Measurements from ENCODE around the gene EIPR1. TPM values are rescaled to one million over a fixed set of nuclear protein-coding genes. Genes with fewer than 3 reads are reported as not detected.

The EIPR1 gene
- total and polyA plus RNA-seq, 2 of the 13 experiments (the other 11 are each of a cell fraction or from before 2014, with no cell fraction given) = 70.0 to 96.3 TPM

- TF ChIP-seq, protein P1, sequence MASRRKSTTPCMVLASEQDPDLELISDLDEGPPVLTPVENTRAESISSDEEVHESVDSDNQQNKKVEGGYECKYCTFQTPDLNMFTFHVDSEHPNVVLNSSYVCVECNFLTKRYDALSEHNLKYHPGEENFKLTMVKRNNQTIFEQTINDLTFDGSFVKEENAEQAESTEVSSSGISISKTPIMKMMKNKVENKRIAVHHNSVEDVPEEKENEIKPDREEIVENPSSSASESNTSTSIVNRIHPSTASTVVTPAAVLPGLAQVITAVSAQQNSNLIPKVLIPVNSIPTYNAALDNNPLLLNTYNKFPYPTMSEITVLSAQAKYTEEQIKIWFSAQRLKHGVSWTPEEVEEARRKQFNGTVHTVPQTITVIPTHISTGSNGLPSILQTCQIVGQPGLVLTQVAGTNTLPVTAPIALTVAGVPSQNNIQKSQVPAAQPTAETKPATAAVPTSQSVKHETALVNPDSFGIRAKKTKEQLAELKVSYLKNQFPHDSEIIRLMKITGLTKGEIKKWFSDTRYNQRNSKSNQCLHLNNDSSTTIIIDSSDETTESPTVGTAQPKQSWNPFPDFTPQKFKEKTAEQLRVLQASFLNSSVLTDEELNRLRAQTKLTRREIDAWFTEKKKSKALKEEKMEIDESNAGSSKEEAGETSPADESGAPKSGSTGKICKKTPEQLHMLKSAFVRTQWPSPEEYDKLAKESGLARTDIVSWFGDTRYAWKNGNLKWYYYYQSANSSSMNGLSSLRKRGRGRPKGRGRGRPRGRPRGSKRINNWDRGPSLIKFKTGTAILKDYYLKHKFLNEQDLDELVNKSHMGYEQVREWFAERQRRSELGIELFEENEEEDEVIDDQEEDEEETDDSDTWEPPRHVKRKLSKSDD (CRISPR knock-in tag; IDR thresholded peaks at IDR 0.05; ENCODE audit: low read depth) = peak; percentile 73; the same call in 1 of the 2 replicates
- TF ChIP-seq ZNF691 (CRISPR knock-in tag; IDR thresholded peaks at IDR 0.05; ENCODE audit: borderline replicate concordance, low read depth) (no peak), ZNF451 (CRISPR knock-in tag; IDR thresholded peaks at IDR 0.05) (no peak), TSC22D2 (CRISPR knock-in tag; IDR thresholded peaks at IDR 0.05; ENCODE audit: borderline replicate concordance) (peak; percentile 74; the same call in 1 of the 2 replicates), ZNF891 (CRISPR knock-in tag; IDR thresholded peaks at IDR 0.05) (0 out of 2 replicates have a peak, but pooled peaks have one; percentile 37), SNAPC4 (CRISPR knock-in tag; IDR thresholded peaks at IDR 0.05) (no peak), SOX6 (IDR thresholded peaks at IDR 0.05) (no peak), SOX6 (CRISPR knock-in tag; IDR thresholded peaks at IDR 0.05) (peak; percentile 38), SOX13 (IDR thresholded peaks at IDR 0.05) (no peak), SOX13 (CRISPR knock-in tag; conservative IDR thresholded peaks at IDR 0.05 in 1 of 2, IDR thresholded peaks at IDR 0.05 in 1 of 2) (peak in 1 of 2 experiments; percentile 59; a peak in 2 of 4 replicates), KLF11 (CRISPR knock-in tag; IDR thresholded peaks at IDR 0.05) (no peak)
- TF ChIP-seq, protein P2, sequence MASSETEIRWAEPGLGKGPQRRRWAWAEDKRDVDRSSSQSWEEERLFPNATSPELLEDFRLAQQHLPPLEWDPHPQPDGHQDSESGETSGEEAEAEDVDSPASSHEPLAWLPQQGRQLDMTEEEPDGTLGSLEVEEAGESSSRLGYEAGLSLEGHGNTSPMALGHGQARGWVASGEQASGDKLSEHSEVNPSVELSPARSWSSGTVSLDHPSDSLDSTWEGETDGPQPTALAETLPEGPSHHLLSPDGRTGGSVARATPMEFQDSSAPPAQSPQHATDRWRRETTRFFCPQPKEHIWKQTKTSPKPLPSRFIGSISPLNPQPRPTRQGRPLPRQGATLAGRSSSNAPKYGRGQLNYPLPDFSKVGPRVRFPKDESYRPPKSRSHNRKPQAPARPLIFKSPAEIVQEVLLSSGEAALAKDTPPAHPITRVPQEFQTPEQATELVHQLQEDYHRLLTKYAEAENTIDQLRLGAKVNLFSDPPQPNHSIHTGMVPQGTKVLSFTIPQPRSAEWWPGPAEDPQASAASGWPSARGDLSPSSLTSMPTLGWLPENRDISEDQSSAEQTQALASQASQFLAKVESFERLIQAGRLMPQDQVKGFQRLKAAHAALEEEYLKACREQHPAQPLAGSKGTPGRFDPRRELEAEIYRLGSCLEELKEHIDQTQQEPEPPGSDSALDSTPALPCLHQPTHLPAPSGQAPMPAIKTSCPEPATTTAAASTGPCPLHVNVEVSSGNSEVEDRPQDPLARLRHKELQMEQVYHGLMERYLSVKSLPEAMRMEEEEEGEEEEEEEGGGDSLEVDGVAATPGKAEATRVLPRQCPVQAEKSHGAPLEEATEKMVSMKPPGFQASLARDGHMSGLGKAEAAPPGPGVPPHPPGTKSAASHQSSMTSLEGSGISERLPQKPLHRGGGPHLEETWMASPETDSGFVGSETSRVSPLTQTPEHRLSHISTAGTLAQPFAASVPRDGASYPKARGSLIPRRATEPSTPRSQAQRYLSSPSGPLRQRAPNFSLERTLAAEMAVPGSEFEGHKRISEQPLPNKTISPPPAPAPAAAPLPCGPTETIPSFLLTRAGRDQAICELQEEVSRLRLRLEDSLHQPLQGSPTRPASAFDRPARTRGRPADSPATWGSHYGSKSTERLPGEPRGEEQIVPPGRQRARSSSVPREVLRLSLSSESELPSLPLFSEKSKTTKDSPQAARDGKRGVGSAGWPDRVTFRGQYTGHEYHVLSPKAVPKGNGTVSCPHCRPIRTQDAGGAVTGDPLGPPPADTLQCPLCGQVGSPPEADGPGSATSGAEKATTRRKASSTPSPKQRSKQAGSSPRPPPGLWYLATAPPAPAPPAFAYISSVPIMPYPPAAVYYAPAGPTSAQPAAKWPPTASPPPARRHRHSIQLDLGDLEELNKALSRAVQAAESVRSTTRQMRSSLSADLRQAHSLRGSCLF (CRISPR knock-in tag; IDR thresholded peaks at IDR 0.05; ENCODE audit: borderline replicate concordance) = no peak
These were observed 74.7 kb downstream of the EIPR1 start (continued) for GRCh38 chr2:3302751-3303582.

All from HepG2 (cell line).